Testis (tissue), 3 donors: Measurements from ENCODE around the gene MEFV. TPM values are rescaled to one million over a fixed set of nuclear protein-coding genes. Genes with fewer than 3 reads are reported as not detected.

Source experiments
- DNase-seq: peaks from one replicate; pipeline ENCODE4 v3.0.0-alpha.2; 2019
- H3K27ac ChIP-seq, 2 donors: fragments of 200-600 bp; sonication (generic); one replicate each; pipeline ENCODE4 v1.5.1; 2019
- H3K27me3 ChIP-seq: fragments of 200-600 bp; sonication (generic); one replicate; pipeline ENCODE4 v1.5.1; 2019
- H3K36me3 ChIP-seq: fragments of 200-600 bp; sonication (generic); one replicate; pipeline ENCODE4 v1.5.1; 2017; ENCODE audit warnings: low read depth; ENCODE audit errors: missing control alignments
- H3K4me1 ChIP-seq: fragments of 200-600 bp; sonication (generic); one replicate; pipeline ENCODE4 v1.5.1; 2019
- H3K4me3 ChIP-seq, 2 donors: fragments of 200-600 bp; sonication (generic); one replicate each; pipeline ENCODE4 v1.5.1; 2017 to 2019
- H3K9me3 ChIP-seq: fragments of 200-600 bp; sonication (generic); one replicate; pipeline ENCODE4 v1.5.1; 2017
- CTCF ChIP-seq, 3 experiments: fragments of 450-650 bp in 2 of 3; fragments of 200-600 bp in 1 of 3; sonication (generic) in 1 of 3; IDR thresholded peaks; one replicate each; pipeline ENCODE4 v1.5.1; 2016 to 2019; ENCODE audit warnings: antibody characterized with exemption in 3 of 3, mild to moderate bottlenecking in 2 of 3, moderate library complexity in 1 of 3
- POLR2A ChIP-seq: fragments of 450-650 bp; IDR thresholded peaks from one replicate; pipeline ENCODE4 v1.6.1; 2017; ENCODE audit warnings: antibody characterized with exemption, mild to moderate bottlenecking, moderate library complexity
- WGBS, 2 donors: methylation state at CpG; one replicate each; pipeline ENCODE4 v1.1.5; 2018; 5-methylcytosine and 5-hydroxymethylcytosine counted together
- intact Hi-C: fragments of 100-400 bp; cut with DNase I; formaldehyde crosslinking; loops from one replicate; pipeline ENCODE4 v1.15.1; 2023; ENCODE audit warnings: low total_unique reads
- polyA plus RNA-seq: library from polyadenylated mRNA; stranded (reverse); fragments of 350-450 nt; fragmentation: Illumina TruSeq; extraction: RNeasy Lipid Tissue Mini Kit (QIAGEN cat#74804); gene quantifications from one replicate; pipeline ENCODE4 v1.2.3, GENCODE V29; 2014; ENCODE audit warnings: low read depth, low replicate concordance; ENCODE audit not compliant: insufficient read depth
- total RNA-seq, 2 donors: library from RNA; depleted of rRNA; stranded (reverse); fragments of >200 nt; gene quantifications; one replicate each; pipeline ENCODE4 v1.2.3, GENCODE V29; 2016

Gene MEFV
- total and polyA plus RNA-seq, 3 donors from 2014 or later, result 2.6 to 5.7 (median 5.2) TPM

DNA sequence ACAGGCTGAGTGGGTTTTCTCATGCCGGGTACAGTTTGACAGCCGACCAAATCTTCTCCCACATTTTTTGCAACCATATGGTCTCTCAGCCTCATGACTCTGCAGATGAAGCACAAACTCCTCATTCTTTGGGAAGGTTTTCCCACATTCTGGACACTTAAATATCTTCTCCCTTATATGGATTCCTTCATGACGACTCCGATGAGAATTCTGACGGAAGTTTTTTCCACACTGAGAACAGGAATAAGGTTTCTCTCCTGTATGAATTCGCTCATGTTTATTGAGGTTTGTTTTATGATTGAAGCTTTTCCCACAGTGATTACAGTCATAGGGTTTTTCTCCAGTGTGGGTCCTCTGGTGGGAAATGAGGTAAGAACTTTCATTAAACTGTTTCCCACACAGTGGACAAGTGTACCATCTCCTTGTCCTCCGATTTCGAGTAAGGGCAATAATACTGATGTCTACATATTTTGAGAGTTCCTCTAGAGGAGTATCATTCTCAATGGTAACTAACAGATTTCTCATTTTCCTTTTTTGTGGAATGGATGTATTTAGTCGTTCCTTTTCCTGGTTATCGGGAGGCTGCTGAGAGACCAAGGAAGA is 32.4 kb downstream of the MEFV start:
- TF ChIP-seq POLR2A, result no peak
- TF ChIP-seq CTCF (IDR thresholded peaks at IDR 0.05), result no peak
- no peak overlapping the region for H3K27ac ChIP-seq
- H3K9me3 ChIP-seq, result no peaks in the 10 kb centered on the region
- no peak overlapping the region for H3K4me3 ChIP-seq
- H3K4me1 ChIP-seq, result no peaks in the 10 kb centered on the region
- H3K36me3 ChIP-seq, result no peaks in the 10 kb centered on the region
- H3K27me3 ChIP-seq, result no peaks in the 10 kb centered on the region
- WGBS, 2 donors, result 95 to 97% methylated on average over 10 of the region's 10 CpGs
- DNase-seq, result no peak
- intact Hi-C loops, result no loop called here

DNA sequence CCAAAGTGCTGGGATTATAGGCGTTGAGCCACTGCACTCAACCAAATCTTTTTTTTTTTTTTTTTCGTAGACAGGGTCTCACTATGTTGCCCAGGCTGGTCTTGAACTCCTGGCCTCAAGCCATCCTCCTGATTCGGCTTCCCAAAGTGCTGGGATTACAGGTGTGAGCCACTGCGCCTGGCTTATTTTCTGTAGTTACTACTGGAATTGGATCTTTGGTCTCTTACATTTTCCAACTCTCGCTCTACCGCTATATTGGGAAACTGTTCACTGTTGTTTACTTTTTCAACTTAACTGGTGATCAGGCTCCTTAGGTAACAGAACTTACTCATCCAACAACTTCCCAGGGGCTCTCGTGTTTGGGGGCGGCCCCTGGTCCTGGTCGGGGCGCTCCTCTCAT is 35.6 kb downstream of the MEFV start:
- intact Hi-C loops, result no loop called here
- Histone ChIP-seq H3K9me3 (no peaks in the 10 kb centered on the region), H3K27me3 (no peaks in the 10 kb centered on the region), H3K27ac (no peak overlapping the region), H3K36me3 (no peaks in the 10 kb centered on the region), H3K4me1 (no peaks in the 10 kb centered on the region), H3K4me3 (no peak overlapping the region)
- DNase-seq, result no peak
- 76 to 84% methylated on average over 10 of the region's 10 CpGs for WGBS, 2 donors
- TF ChIP-seq CTCF (IDR thresholded peaks at IDR 0.05), result no peak
- no peak for TF ChIP-seq POLR2A

DNA sequence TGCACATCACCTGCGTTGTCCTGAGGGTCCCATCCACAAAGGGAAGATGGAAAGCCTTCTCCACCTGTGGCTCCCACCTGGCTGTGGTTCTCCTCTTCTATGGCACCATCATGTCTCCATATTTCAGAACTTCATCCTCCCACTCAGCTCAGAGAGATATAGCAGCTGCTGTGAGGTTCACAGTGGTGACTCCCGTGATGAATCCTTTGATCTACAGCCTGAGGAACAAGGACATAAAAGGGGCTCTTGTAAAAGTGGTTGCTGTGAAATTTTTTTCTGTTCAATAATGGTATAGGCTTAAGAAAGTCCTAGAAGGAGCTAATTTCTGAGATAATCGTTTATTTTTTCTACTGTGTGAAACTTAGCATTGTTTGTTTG is 40.2 kb downstream of the MEFV start:
- intact Hi-C loops, result no loop called here
- Histone ChIP-seq H3K4me3 (no peak overlapping the region), H3K27me3 (no peaks in the 10 kb centered on the region), H3K36me3 (no peaks in the 10 kb centered on the region), H3K4me1 (no peaks in the 10 kb centered on the region), H3K27ac (no peak overlapping the region), H3K9me3 (no peaks in the 10 kb centered on the region)
- WGBS, 2 donors, result 62 to 64% methylated on average over 3 of the region's 3 CpGs
- TF ChIP-seq POLR2A (no peak), CTCF (IDR thresholded peaks at IDR 0.05) (no peak)
- no peak for DNase-seq

DNA sequence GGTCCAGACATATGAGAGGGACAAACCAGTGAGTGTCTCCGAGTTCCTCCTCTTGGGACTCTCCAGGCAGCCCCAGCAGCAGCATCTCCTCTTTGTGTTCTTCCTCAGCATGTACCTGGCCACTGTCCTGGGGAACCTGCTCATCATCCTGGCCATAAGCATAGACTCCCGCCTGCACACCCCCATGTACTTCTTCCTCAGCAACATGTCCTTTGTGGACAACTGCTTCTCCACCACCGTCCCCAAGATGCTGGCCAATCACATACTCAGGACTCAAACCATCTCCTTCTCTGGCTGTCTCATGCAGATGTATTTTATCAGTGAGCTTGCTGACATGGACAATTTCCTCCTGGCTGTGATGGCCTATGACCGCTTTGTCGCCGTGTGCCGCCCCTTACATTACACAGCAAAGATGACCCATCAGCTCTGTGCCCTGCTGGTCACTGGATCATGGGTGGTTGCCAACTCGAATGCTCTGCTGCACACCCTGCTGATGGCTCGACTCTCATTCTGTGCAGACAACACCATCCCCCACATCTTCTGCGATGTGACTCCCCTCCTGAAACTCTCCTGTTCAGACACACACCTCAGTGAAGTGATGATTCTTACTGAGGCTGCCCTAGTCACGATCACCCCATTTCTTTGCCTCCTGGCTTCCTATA is 40.7 kb downstream of the MEFV start:
- H3K27me3 ChIP-seq, result no peaks in the 10 kb centered on the region
- H3K36me3 ChIP-seq, result no peaks in the 10 kb centered on the region
- no peak overlapping the region for H3K4me3 ChIP-seq
- intact Hi-C loops, result no loop called here
- TF ChIP-seq CTCF (IDR thresholded peaks at IDR 0.05) (no peak), POLR2A (no peak)
- WGBS, 2 donors, result 78 to 84% methylated on average over 9 to 11 of the region's 11 CpGs
- H3K4me1 ChIP-seq, result no peaks in the 10 kb centered on the region
- DNase-seq, result no peak
- H3K9me3 ChIP-seq, result no peaks in the 10 kb centered on the region
- H3K27ac ChIP-seq, result no peak overlapping the region
